SK-MEL-5 (cell line): Measurements from ENCODE around the gene PLD1. TPM values are rescaled to one million over a fixed set of nuclear protein-coding genes. Genes with fewer than 3 reads are reported as not detected.
"Not testable (repeated sequence)": the region's sequence is repeated elsewhere in the genome, so short reads cannot be mapped to it uniquely, and the experiment has no call there.

Experiments
- DNase-seq: peaks from one replicate; pipeline ENCODE4 v3.0.0-alpha.2; 2016; ENCODE audit warnings: low read depth, low spot score
- in situ Hi-C: cut with HindIII; loops from 2 replicates; pipeline ENCODE4 v1.10.0; 2016; ENCODE audit warnings: low sequenced_read_pairs, high pct_unique_total_duplicates, low pct_unique_long_range_greater_than_20kb
- total RNA-seq: library from RNA; depleted of rRNA; stranded (reverse); fragments of >200 nt; shearing (Covaris generic); gene quantifications from 2 replicates; pipeline ENCODE4 v1.2.3, GENCODE V29; 2014

PLD1 gene
- total RNA-seq, 1 experiment from 2014 or later: 87.7 TPM

GRCh38 chr3:171600030-171600429 lies 210.3 kb downstream of the PLD1 start:
- in situ Hi-C loops: no loop called here
- no peak for DNase-seq

DNA sequence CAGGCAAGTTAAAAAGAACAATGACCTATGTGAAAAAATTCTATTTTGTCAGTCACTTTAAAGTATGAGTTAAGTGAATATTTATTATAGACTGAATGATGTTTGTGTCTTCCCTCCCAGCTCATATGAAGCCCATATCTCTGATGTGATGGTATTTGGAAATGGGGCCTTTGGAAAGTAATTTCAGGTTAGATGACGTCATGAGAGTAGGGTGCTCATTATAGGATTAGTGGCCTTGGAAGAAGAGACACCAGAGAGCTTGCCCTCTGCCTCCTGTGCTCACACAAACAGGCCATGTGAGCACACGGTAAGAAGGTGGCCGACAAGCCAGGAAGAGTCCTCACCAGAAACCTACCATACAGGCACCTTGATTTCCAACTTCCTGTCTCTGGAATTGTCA lies 211.3 kb downstream of the PLD1 start:
- no peak for DNase-seq
- in situ Hi-C loops: no loop called here

DNA sequence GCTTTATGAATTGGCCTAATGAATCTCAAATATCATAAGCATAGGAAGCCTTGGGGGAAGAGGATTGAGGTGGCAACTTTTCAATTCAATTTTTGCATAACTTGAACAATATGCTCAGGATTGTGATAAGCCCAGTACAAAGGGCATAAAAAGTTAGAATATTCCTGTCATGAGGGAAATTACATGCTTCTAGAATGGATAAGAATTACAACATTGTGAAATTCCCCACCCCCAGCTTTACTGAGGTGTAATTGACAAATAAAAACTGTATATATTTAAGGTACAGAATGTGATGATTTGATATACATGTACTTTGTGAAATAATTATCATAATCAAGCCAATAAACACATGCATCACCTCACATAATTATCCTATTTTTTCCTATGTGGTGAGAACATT lies 217.5 kb downstream of the PLD1 start:
- in situ Hi-C loops: no loop called here
- no peak for DNase-seq

GRCh38 chr3:171591070-171591469 lies 219.2 kb downstream of the PLD1 start:
- in situ Hi-C loops: no loop called here
- DNase-seq: peak; percentile 27

- in situ Hi-C loops: no loop called here
- no peak for DNase-seq
These were observed 224.0 kb downstream of the PLD1 start for GRCh38 chr3:171586274-171586673.

- DNase-seq: no peak
- in situ Hi-C loops: no loop called here
These were observed 225.2 kb downstream of the PLD1 start for GRCh38 chr3:171585039-171585438.

GRCh38 chr3:171584100-171584499 lies 226.2 kb downstream of the PLD1 start:
- DNase-seq: no peak
- in situ Hi-C loops: no loop called here

GRCh38 chr3:171574556-171575240 lies 235.6 kb downstream of the PLD1 start:
- in situ Hi-C loops: no loop called here

DNA sequence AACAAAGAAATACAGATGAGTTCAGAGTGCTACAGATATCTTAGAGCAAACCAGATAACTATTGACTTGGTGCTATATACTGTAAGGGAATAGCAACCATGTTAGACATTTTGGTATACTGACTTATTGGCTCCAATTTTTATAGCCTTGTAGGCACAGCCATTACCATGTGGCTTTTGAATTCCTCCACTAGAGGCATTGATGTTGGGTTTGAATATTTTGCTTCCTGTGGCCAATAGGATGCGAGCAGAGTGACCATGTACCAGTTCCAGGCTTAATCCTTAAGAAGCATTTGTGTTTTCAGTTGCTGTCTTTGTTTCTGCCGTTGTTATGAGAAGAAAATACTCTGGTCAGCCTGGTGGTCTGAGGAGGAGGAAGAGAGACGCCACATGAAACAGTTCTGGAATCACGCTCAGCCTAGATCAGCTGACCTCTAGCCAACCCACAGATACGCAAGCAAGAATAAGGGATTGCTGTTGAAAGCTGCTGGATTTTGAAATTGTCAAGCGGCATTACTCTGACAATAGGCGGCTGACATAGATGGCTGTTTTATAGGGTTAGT lies 240.6 kb downstream of the PLD1 start:
- in situ Hi-C loops: no loop called here
- DNase-seq: peak; percentile 97

More at GRCh38 chr3:171574556-171575240, 235.6 kb downstream of the PLD1 start:
- no peak for DNase-seq

GRCh38 chr3:171568766-171569165 lies 241.5 kb downstream of the PLD1 start:
- in situ Hi-C loops: no loop called here

DNA sequence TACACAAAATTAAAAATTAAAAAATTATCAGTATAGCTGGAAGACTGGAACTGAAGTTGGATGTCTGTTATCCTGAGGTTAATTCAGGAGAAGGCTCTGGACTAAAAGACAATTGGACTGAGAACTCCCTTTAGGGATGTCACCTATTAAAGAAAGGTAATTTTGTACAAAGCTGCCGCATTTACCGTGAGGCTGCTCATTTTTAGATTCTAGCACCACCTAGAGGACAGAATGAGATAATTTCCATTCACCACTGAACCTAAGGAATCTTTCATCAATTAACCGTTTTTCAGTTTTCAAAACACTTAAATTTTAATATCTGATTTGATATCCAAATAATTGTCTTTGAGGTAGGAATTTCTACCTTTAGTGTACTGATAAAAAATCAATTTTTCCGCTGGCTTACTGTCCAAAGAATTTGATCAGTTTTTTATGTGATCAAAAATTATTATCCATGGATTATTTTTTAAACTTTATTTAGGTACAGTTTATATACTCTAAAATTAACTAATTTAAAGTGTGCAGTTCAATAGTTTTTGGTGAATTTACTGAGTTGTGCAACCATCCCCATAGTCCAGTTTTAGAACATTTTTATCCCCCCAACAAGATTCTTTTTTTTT lies 243.4 kb downstream of the PLD1 start:
- in situ Hi-C loops: no loop called here
- peak; percentile 69 for DNase-seq

More at GRCh38 chr3:171568766-171569165, 241.5 kb downstream of the PLD1 start:
- no peak for DNase-seq

GRCh38 chr3:171565481-171566058 lies 244.7 kb downstream of the PLD1 start:
- in situ Hi-C loops: no loop called here
- DNase-seq: peak; percentile 71

DNA sequence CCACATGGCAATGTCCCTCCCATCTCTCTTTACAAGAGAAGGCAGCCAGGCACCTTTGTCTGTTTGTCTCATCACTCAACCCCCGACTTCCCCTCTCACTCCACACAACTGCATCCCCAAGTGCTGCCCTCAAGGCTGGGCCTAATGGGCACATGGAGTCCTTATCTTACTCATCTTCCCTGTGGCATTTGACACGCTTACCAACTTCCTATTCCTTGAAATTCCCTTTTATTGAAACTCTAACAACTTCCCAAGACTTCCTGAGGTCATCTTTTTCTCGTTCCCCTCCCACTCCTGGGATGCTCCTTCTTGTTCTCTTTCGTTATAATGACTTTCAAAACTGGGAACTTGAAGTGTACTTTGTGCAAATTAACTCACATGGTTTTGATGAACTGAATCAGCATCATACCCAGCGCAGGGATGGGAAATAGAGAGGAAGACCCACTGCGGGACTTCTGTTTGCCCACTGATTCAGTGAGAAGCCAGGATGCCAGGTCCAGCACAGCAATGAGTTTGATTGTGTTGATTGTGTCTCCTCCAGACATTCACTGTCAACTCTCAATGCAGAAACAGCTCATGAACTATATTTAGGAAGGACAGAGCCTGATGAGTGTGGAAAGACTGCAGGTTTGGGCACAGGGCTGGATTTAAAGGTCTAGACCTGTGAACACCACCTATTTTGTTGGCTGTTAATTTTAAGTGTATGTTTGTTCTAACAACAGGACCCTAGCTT lies 245.4 kb downstream of the PLD1 start:
- DNase-seq: no peak
- in situ Hi-C loops: no loop called here

DNA sequence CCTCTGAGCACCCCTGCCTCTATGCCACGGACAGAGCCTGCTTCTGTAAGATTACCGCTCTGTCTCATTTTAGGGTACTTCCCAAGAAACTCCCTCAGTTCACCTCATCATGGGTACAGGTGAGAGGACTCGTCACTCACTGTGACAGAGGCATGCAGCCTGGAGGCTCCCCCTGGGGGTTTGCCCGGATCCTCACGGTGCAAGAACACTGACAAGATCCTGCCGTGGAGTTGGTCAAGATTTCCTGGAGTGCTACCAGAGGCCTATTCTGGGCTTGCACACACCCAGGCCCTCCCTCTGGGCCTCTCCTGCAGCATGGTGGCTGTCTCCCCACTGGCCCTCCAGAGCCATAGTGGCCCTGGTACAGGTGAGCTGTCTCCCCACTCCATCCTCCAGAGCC lies 247.0 kb downstream of the PLD1 start:
- in situ Hi-C loops: no loop called here
- no peak for DNase-seq

GRCh38 chr3:171562459-171562858 lies 247.8 kb downstream of the PLD1 start:
- in situ Hi-C loops, DNase-seq: not testable (repeated sequence)

DNA sequence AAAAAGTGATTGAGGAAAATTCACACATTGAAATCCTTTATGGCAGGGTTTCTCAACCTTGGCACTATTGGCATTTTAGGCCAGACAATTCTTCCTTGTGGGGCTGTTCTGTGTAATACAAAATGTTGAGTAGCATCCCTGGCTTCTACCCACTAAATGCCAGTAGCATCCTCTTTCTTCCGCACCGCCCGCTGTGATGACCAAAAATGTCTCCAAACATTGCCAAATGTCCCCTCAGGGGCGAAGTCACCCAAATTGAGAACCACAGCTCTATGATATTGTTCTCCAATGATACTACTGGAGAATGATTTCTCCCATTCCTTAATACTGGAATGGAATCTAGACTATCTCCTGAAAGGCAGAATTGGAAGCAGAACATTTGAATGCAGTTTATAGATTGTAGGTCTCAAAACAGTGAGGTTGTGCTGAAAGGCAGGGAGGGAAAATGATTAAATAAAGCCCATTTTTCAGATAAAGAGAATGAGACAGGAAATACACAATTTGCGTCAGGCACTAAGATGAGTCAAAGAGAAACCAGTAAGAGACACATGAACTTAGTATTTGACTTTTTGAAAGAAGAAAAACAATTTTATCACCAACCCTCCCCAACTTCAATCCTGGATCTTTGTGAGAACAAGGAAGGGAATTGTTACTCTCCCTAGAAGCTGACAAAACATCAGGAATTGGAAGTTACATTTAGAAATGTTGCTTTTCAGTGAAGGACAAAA lies 248.5 kb downstream of the PLD1 start:
- in situ Hi-C loops: no loop called here
- peak; percentile 92 for DNase-seq

GRCh38 chr3:171559586-171559985 lies 250.7 kb downstream of the PLD1 start:
- in situ Hi-C loops: no loop called here
- no peak for DNase-seq
